ENCODE results near the gene SLC16A5.
A peak's percentile ranks its signal among the peaks of the same experiment; 100 is the strongest.
"Not testable (repeated sequence)": the region's sequence is repeated elsewhere in the genome, so short reads cannot be mapped to it uniquely, and the experiment has no call there.

Gene SLC16A5

GRCh38 chr17:75064040-75064439 lies 23.7 kb upstream of the SLC16A5 start:
- no peak for DNase-seq (ENCODE audit: low read depth)

- no peak for DNase-seq (ENCODE audit: low read depth)
These were observed 23.3 kb upstream of the SLC16A5 start for GRCh38 chr17:75064460-75064859.

DNA sequence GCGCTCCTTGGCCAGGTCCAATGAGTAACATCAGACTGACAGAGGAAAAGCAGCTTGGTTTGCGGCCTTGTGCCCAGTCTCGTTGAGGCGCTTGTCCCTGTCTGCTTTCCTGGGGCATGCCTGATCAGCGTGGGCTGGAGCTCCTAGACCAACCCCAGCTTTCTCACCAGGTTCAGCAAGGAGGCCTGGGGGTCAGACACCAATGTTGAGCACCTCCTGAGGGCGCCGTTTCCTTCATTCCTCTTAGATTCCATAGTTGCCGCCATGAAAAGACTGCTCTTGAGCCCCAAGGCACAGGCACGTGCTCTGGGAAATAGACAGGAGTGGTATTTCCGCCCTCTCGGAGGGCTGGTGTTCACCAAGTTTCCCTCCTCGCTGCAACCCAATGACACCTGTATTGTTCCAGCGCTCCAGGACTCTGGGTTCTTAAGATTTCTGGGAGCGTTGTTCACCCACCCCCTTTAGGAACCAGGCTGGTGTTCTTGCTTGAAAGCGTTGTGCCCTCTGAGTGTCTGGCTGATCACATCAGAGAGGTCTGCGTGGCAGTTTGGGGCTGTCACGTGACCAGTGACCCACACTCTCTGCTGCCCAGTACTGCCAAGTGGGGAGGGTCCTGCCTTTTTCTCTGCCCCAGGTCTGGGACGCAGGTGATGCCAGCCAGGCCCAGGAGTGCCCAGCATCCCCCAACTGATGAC lies 22.7 kb upstream of the SLC16A5 start:
- no peak for DNase-seq (ENCODE audit: low read depth)

DNA sequence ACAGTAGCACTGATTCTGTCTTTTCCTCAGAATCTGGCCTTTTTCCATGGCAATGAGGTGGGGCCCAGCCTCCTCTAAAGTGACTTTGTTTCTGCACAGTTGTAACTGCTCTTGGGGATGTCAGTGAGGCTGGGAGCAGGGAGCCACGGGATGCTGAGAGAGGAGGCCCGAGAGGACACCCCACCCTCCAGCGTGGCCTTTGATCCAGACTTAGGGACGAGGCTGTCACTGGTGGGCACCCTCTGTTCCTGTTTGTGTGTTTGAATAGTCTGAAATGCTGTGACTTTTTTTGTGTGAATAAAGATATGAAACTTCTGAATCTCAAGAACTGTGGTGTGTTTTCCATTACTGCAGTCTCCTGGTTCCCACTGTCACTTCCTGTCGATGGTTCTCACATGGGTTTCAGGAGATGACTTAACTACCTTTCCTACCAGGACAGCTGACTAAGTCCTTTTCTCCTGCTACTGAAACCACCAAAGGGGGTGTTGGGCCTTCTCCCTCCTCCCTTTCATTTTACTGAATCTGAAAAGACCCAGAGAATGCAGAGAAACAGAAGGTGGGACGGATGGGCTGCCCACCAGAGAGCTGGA lies 22.1 kb upstream of the SLC16A5 start:
- DNase-seq (ENCODE audit: low read depth) = no peak

DNA sequence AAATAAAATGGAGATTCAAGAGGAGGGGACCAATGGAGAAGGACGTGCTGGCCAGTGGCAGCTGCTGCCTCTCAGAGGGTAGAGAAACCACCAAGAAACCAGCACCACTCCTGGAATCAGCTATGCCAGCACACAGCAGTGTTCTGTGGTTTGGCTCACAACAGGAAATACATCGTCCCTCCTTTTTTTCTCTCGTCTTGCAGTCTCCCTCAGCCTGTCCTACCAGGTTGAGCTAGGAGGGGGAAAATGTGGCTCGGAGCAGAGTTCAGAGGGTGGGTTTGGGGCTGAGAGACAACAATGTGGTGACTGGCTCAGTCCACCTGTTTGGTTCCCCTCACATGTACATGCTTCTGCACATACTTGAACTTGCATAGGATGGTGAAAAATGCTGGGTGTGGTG lies 19.9 kb upstream of the SLC16A5 start:
- DNase-seq (ENCODE audit: low read depth) = no peak

DNA sequence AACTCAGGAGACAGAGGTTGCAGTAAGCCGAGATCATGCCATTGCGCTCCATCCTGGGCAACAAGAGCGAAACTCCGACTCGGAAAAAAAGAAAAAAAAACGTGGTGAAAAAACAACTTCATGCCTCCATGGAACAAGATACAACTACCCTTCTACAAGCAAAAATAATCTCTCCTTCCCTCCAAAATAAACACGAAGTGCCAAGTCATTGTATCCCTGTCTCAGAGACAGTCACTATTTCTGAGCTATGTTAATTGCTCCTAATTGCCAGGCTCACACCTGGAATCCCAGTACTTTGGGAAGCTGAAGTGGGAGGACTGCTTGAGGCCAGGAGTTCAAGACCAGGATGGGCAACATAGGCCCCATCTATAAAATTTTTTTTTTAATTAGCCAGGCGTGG lies 19.0 kb upstream of the SLC16A5 start:
- no peak for DNase-seq (ENCODE audit: low read depth)

GRCh38 chr17:75069783-75070182 lies 18.0 kb upstream of the SLC16A5 start:
- DNase-seq (ENCODE audit: low read depth) = no peak

DNA sequence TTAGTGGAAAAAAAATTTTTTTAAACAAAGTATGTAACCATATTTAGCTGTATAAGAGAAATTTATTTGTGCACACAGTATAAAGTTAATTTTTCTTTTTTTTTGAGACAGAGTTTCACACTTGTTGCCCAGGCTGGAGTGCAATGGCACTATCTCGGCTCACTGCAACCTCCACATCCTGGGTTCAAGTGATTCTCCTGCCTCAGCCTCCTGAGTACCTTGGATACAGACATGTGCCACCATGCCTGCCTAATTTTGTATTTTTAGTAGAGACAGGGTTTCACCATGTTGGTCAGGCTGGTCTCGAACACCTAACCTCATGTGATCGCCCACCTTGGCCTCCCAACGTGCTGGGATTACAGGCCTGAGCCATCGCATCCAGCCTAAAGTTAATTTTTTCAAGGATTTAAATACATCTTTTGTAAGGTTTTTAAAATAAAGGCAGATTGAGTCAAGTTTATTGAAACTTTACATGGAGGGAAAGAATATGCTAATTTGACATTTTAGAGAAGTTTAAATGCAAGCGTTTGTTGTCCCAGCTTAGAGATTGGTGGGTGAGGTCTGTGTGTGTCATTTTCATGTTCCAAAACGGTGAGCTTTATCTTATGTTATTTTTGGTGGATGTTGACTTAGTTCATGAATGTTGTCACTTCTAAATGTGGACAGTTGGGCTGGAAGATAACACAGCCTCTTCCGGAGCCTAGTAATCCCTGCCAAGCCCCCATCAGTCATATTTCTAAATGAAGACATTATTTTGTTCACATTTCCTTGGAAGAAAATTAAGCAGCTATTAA lies 16.1 kb upstream of the SLC16A5 start:
- DNase-seq (ENCODE audit: low read depth) = not testable (repeated sequence)

- DNase-seq (ENCODE audit: low read depth) = not testable (repeated sequence)
These were observed 14.8 kb upstream of the SLC16A5 start for GRCh38 chr17:75072909-75073308.

DNA sequence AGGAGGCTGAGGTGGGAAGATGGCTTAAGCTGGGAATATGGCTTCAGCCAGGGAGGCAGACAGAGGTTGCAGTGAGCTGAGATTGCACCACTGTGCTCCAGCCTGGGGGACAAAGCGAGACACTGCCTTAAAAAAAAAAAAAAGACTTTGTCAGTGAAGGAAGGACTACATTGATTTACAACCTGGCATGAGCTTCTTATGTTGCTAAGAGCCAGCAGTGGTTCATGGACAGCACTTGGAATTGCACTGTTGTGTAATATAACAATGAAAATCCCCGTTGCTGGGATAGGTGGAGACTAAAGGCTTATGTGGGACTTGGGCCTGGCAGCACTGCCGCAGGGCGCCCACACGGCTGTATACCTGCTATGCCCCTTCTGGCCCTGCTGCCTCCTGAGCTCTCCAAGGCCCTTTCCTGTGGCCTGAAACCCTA lies 14.1 kb upstream of the SLC16A5 start:
- no peak for DNase-seq (ENCODE audit: low read depth)

- no peak for DNase-seq (ENCODE audit: low read depth)
These were observed 13.2 kb upstream of the SLC16A5 start for GRCh38 chr17:75074532-75074931.

GRCh38 chr17:75075597-75076336 lies 12.0 kb upstream of the SLC16A5 start:
- DNase-seq (ENCODE audit: low read depth) = no peak

- no peak for DNase-seq (ENCODE audit: low read depth)
These were observed 10.7 kb upstream of the SLC16A5 start for GRCh38 chr17:75077072-75077495.

DNA sequence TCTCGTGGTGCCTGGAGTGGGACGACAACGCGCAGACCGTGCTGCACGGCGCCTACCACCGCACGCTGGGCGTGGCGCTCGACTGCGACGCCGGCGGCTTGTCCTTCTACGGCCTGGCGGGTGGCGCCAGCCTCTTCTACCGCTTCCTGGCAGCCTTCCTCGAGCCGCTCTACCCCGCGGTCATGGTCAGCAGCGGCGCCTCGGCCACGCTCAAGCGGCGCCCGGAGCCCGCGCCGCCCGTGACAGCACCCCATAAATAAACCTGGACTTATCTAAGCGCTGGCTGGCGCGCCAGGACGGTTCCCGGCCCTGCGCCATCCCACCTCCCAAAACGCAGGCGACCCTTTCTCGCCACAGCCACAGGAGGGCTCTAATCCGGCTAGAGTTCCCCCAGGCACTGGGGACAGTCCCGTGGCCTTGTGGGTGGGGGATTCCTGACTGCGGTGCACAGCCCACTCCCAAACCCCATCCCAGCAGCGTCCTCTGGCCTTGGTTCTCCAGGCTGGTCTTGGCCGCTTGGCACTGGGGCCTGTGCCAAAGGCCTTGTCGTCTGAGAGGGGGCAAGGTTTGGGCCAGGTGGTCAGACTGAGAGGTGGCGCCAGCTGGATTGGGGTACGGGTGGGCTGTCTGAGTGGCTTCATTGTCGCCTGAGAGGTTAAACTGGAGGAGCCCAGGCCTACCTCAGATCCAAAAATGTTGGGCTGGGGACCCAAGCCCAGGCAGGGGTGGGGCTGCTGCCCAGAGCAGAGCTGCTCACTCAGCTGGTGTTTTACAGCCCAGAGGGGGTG lies 10.1 kb upstream of the SLC16A5 start:
- DNase-seq (ENCODE audit: low read depth) = peak; percentile 16

GRCh38 chr17:75078284-75079022 lies 9.3 kb upstream of the SLC16A5 start:
- DNase-seq (ENCODE audit: low read depth) = no peak

- DNase-seq (ENCODE audit: low read depth) = no peak
These were observed 8.8 kb upstream of the SLC16A5 start for GRCh38 chr17:75079023-75079373.

DNA sequence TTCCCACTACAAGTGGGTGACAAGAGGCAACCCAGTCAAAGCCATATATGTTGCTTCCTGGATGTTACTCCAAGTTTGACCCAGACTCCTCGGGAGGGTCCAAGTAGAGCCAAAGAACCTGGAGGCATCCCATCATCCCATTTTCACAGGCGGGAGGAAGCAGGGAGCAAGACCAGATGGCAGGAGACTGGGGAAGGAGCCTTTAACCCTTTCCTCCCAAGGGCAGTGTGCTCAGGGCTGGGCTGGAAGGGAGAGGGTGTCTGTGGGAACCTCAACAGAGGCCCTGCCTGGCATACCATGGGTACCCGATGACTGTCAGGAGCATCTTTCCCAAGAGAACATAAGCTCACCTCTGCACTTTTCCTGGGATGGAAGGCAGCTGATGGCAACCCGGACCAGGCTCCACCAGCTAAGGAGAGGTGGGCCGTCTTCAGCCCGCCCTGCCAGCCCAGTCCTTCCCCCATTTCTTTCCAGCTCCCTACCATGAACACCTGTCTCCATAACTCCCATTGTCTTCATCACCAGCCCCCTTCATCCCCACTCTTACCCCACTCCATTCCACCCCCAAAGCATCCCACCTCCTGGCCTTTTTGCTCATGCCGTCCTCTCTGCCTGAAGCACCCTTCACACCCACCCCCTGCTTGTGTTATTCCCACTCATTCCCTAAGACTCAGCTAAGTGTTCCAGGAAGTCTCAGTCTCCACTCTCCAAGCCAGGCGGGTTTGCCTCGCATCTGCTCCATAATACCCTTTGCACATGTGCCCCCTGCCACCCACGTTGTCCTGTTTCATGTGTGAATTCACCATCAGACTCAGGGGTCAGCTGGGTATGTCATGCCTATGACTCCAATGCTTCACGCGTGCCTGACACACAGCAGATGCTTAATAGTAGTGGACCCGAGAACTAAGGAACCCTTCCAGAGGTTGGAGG lies 5.9 kb upstream of the SLC16A5 start:
- no peak for DNase-seq (ENCODE audit: low read depth)

DNA sequence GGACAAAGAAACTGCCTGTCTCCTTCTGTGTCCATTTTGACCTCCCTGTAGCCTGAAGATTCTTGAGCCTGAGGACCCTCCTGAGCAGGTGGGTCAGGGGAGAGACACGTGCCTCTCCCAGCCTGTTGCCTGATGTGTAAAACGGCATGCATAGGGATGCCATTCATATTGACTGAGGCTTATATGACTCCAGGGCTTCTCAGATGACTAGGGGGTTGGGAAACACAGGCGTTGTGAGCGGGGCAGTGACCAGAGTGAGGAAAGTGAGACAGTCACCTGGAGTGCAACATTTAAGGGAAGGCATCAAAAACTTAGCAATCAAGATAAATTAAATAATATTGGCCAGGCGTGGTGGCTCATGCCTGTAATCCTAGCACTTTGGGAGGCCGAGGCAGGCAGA lies 5.1 kb upstream of the SLC16A5 start:
- DNase-seq (ENCODE audit: low read depth) = no peak

- no peak for DNase-seq (ENCODE audit: low read depth)
These were observed 3.6 kb upstream of the SLC16A5 start for GRCh38 chr17:75084039-75084660.

Data from stimulated activated CD8-positive, alpha-beta memory T cell treated with anti-CD3 and anti-CD28 coated beads, Interleukin-12 subunit alpha, Interleukin-12 subunit beta, amount 100 ng/mL, for 4 hours (primary cell).